Measurements from ENCODE around the gene CLTB.

Gene CLTB

GRCh38 chr5:176440927-176441706 is 24.8 kb upstream of the CLTB start:
- Mint-ChIP-seq H3K9me3 (no peaks in the 10 kb centered on the region), H3K27ac (no peak overlapping the region), H3K27me3 (peaks cover 21% of the 10 kb centered on the region), H3K4me3 (no peak overlapping the region), H3K4me1 (peaks cover 15% of the 10 kb centered on the region)
- DNase-seq: no peak
- no peak for ATAC-seq

GRCh38 chr5:176438959-176439757 is 22.8 kb upstream of the CLTB start:
- Mint-ChIP-seq H3K9me3 (no peaks in the 10 kb centered on the region), H3K4me3 (no peak overlapping the region), H3K27me3 (peaks cover 21% of the 10 kb centered on the region), H3K27ac (no peak overlapping the region), H3K4me1 (peaks cover 15% of the 10 kb centered on the region)
- ATAC-seq (no peak), DNase-seq (no peak)

DNA sequence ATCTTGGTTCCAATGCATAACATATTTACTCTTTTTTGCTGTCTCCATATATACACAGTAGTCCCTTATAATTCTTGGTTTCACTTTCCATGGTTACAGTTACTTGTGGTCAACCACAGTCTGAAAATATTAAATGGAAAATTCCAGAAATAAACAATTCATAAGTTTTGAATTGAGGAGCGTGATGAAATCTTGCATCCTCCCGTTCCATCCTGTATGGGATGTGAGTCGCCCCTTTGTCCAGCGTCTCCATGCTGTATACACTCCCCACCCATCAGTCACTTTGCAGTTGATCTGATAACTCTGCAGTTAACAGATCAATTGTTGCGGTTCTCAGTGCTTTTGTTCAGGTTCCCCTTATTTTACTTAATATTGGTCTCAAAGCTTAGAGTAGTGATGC is 20.3 kb upstream of the CLTB start:
- H3K9me3 Mint-ChIP-seq: peaks cover 0 to 7% of the 10 kb centered on the region in 2 donors
- ATAC-seq (peak; percentile 74), DNase-seq (no peak)
- no peak overlapping the region for H3K27ac Mint-ChIP-seq
- peak overlapping the region; percentile 55 to 60 for H3K4me3 Mint-ChIP-seq
- H3K4me1 Mint-ChIP-seq: peaks cover 15% of the 10 kb centered on the region
- H3K27me3 Mint-ChIP-seq: peaks cover 14% of the 10 kb centered on the region

GRCh38 chr5:176432707-176433106 is 16.4 kb upstream of the CLTB start:
- H3K4me3 Mint-ChIP-seq: no peak overlapping the region
- ATAC-seq (no peak), DNase-seq (no peak)
- no peaks in the 10 kb centered on the region for H3K27me3 Mint-ChIP-seq
- peaks cover 28% of the 10 kb centered on the region for H3K4me1 Mint-ChIP-seq
- H3K9me3 Mint-ChIP-seq: peaks cover 0 to 7% of the 10 kb centered on the region in 2 donors
- H3K27ac Mint-ChIP-seq: no peak overlapping the region

DNA sequence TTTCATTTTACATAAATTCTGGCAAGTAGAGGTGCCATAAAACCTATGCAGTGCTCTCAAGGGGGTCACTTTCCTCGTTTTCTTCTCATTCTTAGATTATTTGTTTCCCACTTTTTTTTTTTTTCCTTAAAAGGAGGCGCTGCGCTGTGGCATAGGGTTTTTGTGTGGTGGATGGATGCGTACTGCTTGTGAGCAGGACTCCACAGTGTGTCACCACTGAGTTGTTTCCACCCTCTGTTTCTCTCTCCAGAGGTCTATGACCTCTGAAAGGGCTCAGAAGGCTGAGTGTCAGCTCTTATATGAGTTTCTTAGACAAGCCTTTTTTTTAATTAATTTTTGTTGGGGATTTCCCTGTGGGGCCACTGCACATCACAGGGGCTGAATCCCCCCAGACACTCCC is 13.6 kb upstream of the CLTB start:
- Mint-ChIP-seq H3K27me3 (no peaks in the 10 kb centered on the region), H3K4me3 (no peak overlapping the region), H3K9me3 (peaks cover 0 to 7% of the 10 kb centered on the region in 2 donors), H3K27ac (peak overlapping the region in 1 of 2 donors; percentile 44), H3K4me1 (peaks cover 13% of the 10 kb centered on the region)
- ATAC-seq: peak; percentile 82
- no peak for DNase-seq

GRCh38 chr5:176427971-176428370 is 11.6 kb upstream of the CLTB start:
- Mint-ChIP-seq H3K27me3 (no peaks in the 10 kb centered on the region), H3K4me1 (peaks cover 13% of the 10 kb centered on the region), H3K9me3 (peaks cover 0 to 4% of the 10 kb centered on the region in 2 donors), H3K4me3 (no peak overlapping the region), H3K27ac (no peak overlapping the region)
- DNase-seq (no peak), ATAC-seq (no peak)

- ATAC-seq (no peak), DNase-seq (no peak)
- Mint-ChIP-seq H3K27ac (no peak overlapping the region), H3K4me1 (peaks cover 13% of the 10 kb centered on the region), H3K4me3 (no peak overlapping the region), H3K27me3 (no peaks in the 10 kb centered on the region), H3K9me3 (no peaks in the 10 kb centered on the region)
These were observed 10.5 kb upstream of the CLTB start for GRCh38 chr5:176426876-176427275.

GRCh38 chr5:176425791-176426190 is 9.5 kb upstream of the CLTB start:
- H3K27ac Mint-ChIP-seq: no peak overlapping the region
- no peaks in the 10 kb centered on the region for H3K27me3 Mint-ChIP-seq
- no peak overlapping the region for H3K4me3 Mint-ChIP-seq
- peaks cover 12% of the 10 kb centered on the region for H3K4me1 Mint-ChIP-seq
- DNase-seq (no peak), ATAC-seq (no peak)
- peaks cover 0 to 7% of the 10 kb centered on the region in 2 donors for H3K9me3 Mint-ChIP-seq

DNA sequence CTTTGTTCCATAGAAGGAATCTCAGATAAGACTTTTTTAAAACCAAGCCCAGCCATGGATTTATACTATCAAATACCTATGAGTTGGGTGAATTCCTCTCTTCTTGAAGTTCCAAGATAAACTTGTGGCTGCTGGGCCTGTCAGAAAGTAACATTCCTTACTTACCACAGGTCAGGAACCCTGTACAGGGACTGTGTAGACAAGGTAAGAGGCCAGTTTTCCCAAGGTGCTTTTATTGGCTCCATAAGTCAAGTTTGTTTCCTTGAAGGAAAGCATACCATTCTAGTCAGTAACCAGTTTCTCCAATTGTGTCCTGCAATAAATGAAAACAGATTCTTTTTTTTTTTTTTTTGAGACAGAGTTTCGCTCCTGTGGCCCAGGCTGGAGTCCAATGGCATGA is 8.8 kb upstream of the CLTB start:
- Mint-ChIP-seq H3K27ac (no peak overlapping the region), H3K27me3 (no peaks in the 10 kb centered on the region), H3K9me3 (peaks cover 0 to 7% of the 10 kb centered on the region in 2 donors), H3K4me3 (no peak overlapping the region), H3K4me1 (peaks cover 5% of the 10 kb centered on the region)
- no peak for ATAC-seq
- DNase-seq: no peak

DNA sequence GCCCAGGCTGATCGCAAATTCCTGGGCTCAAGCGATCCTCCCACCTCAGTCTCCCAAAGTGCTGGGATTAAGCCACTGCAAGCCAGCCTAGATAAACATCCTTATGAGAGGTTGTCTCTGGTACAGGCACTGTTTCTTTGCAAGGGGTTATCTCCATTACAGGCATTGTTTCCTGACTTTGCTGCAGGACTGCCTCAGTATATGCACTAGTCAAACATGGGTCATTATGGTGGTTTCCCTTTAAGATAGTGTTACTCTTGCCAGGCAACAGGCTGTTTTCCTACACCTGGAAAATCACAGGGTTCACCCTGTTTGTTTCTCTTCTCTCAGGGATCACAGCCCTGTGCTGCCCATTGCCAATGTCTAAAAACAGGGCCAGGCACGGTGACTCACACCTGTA is 7.8 kb upstream of the CLTB start:
- ATAC-seq (no peak), DNase-seq (no peak)
- H3K4me1 Mint-ChIP-seq: no peaks in the 10 kb centered on the region
- H3K9me3 Mint-ChIP-seq: peaks cover 0 to 7% of the 10 kb centered on the region in 2 donors
- no peaks in the 10 kb centered on the region for H3K27me3 Mint-ChIP-seq
- H3K4me3 Mint-ChIP-seq: no peak overlapping the region
- H3K27ac Mint-ChIP-seq: no peak overlapping the region

DNA sequence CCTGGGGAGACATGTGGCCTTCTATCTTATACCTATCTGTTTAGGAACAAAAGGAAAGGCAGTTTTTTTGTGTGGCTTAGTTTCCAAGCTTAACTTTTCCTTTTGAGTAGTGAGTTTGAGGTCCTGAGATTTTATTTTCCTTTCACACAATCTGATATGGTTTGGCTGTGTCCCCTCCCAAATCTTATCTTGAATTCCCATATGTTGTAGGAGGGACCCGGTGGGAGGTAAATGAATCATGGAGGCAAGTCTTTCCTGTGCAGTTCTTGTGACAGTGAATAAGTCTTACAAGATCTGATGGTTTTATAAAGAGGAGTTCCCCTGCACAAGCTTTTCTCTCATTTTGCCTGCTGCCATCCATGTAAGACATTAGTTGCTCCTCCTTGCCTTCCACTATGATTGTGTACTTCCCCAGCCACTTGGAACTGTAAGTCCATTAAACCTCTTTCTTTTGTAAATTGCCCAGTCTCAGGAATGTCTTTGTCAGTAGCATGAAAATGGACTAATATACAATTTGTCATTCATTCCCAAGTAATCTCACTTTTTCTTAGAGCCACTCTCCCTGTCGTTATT is 4.7 kb upstream of the CLTB start:
- Mint-ChIP-seq H3K27ac (no peak overlapping the region), H3K27me3 (no peaks in the 10 kb centered on the region), H3K4me1 (peaks cover 8% of the 10 kb centered on the region), H3K4me3 (no peak overlapping the region), H3K9me3 (peaks cover 0 to 7% of the 10 kb centered on the region in 2 donors)
- no peak for DNase-seq
- no peak for ATAC-seq

GRCh38 chr5:176420086-176420485 is 3.7 kb upstream of the CLTB start:
- Mint-ChIP-seq H3K27me3 (no peaks in the 10 kb centered on the region), H3K27ac (no peak overlapping the region), H3K4me3 (no peak overlapping the region), H3K9me3 (peaks cover 0 to 7% of the 10 kb centered on the region in 2 donors), H3K4me1 (peaks cover 15% of the 10 kb centered on the region)
- ATAC-seq (no peak), DNase-seq (no peak)

- Mint-ChIP-seq H3K4me3 (no peak overlapping the region), H3K4me1 (peaks cover 34% of the 10 kb centered on the region)
These were observed 1.9 kb upstream of the CLTB start for GRCh38 chr5:176418251-176418650.

DNA sequence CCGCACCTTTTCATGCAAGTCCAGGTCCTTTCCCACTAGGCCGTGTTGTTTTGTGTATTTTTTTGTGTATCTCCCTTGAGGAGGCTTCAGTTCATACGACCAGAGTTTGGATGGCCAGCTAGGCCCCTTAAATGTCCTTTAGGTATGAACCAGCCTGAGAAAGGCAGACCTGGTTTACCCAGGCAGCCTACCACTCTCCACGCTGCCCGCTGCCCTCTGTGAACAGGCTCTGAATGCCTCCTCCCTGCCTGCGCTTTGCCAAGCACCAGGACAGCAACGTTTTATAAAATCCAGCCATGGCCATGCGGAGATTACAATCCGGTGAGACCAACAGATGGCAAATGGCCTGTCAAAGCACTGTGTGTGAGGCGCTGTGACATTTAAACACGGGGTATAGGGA is 626 bp upstream of the CLTB start:
- DNase-seq (no peak), ATAC-seq (no peak)
- Mint-ChIP-seq H3K4me3 (peak overlapping the region; percentile 62 to 66), H3K27ac (peak overlapping the region in 1 of 2 donors; percentile 8), H3K4me1 (peaks cover 45% of the 10 kb centered on the region), H3K27me3 (no peaks in the 10 kb centered on the region), H3K9me3 (peaks cover 0 to 7% of the 10 kb centered on the region in 2 donors)

More at GRCh38 chr5:176418251-176418650, 1.9 kb upstream of the CLTB start:
- ATAC-seq: no peak
- Mint-ChIP-seq H3K9me3 (peaks cover 0 to 7% of the 10 kb centered on the region in 2 donors), H3K27me3 (no peaks in the 10 kb centered on the region), H3K27ac (no peak overlapping the region)
- DNase-seq: no peak

- Mint-ChIP-seq H3K27me3 (no peaks in the 10 kb centered on the region), H3K27ac (peak overlapping the region; percentile 67 to 68), H3K4me3 (peak overlapping the region; percentile 86 to 93), H3K4me1 (peaks cover 57% of the 10 kb centered on the region), H3K9me3 (no peaks in the 10 kb centered on the region)
- DNase-seq (no peak), ATAC-seq (no peak)
These were observed 943 bp downstream of the CLTB start for GRCh38 chr5:176415240-176415951.
